GM21515 (cell line): ENCODE data around the gene MYO1F.
"Not testable (repeated sequence)": the region's sequence is repeated elsewhere in the genome, so short reads cannot be mapped to it uniquely, and the experiment has no call there.

Experiments used
- ATAC-seq: cut with Tn5 transposase; IDR thresholded peaks from one replicate; pipeline ENCODE4 v1.9.1; 2021; ENCODE audit not compliant: unreplicated experiment

MYO1F gene

GRCh38 chr19:8519388-8519787 lies 57.9 kb downstream of the MYO1F start:
- no peak for ATAC-seq

- no peak for ATAC-seq
These were observed 58.7 kb downstream of the MYO1F start for GRCh38 chr19:8518536-8518935.

GRCh38 chr19:8517551-8518442 lies 59.4 kb downstream of the MYO1F start:
- no peak for ATAC-seq

GRCh38 chr19:8515317-8515716 lies 61.9 kb downstream of the MYO1F start:
- no peak for ATAC-seq

GRCh38 chr19:8514505-8515009 lies 62.7 kb downstream of the MYO1F start:
- ATAC-seq: not testable (repeated sequence)

GRCh38 chr19:8513687-8514504 lies 63.3 kb downstream of the MYO1F start, which contains the start of gene ZNF414:
ZNF414 (minus strand) TSS chr19:8514167; CDS start chr19:8514046, 121 bp downstream.
- peak; percentile 85 for ATAC-seq

GRCh38 chr19:8513036-8513686 lies 64.1 kb downstream of the MYO1F start:
- ATAC-seq: no peak

GRCh38 chr19:8512115-8512967 lies 64.9 kb downstream of the MYO1F start:
- ATAC-seq: no peak

GRCh38 chr19:8511573-8512101 lies 65.6 kb downstream of the MYO1F start:
- no peak for ATAC-seq

GRCh38 chr19:8510589-8511115 lies 66.6 kb downstream of the MYO1F start:
- ATAC-seq: no peak

- ATAC-seq: no peak
These were observed 70.8 kb downstream of the MYO1F start for GRCh38 chr19:8506402-8506957.

GRCh38 chr19:8505680-8506401 lies 71.4 kb downstream of the MYO1F start:
- ATAC-seq: peak; percentile 42

- no peak for ATAC-seq
These were observed 72.3 kb downstream of the MYO1F start for GRCh38 chr19:8504919-8505318.

GRCh38 chr19:8504171-8504570 lies 73.1 kb downstream of the MYO1F start:
- ATAC-seq: no peak

GRCh38 chr19:8503510-8503909 lies 73.7 kb downstream of the MYO1F start:
- no peak for ATAC-seq

GRCh38 chr19:8501981-8502380 lies 75.3 kb downstream of the MYO1F start:
- ATAC-seq: no peak

- ATAC-seq: no peak
These were observed 75.7 kb downstream of the MYO1F start for GRCh38 chr19:8501516-8501915.

GRCh38 chr19:8500158-8500557 lies 77.1 kb downstream of the MYO1F start:
- no peak for ATAC-seq
